Measurements from ENCODE around the gene ZNF236.
"Not testable (repeated sequence)": the region's sequence is repeated elsewhere in the genome, so short reads cannot be mapped to it uniquely, and the experiment has no call there.

Gene ZNF236

GRCh38 chr18:76914314-76914713, 92.0 kb downstream of the ZNF236 start:
- no peak for DNase-seq

- DNase-seq, result no peak
Measured at GRCh38 chr18:76914796-76915195, 92.4 kb downstream of the ZNF236 start.

GRCh38 chr18:76915456-76915855, 93.1 kb downstream of the ZNF236 start:
- DNase-seq, result no peak

- no peak for DNase-seq
Measured at GRCh38 chr18:76920974-76921373, 98.6 kb downstream of the ZNF236 start.

- DNase-seq, result peak; percentile 13
Measured at GRCh38 chr18:76922107-76922506, 99.8 kb downstream of the ZNF236 start.

- DNase-seq, result no peak
Measured at GRCh38 chr18:76923485-76924085, 101.2 kb downstream of the ZNF236 start.

GRCh38 chr18:76925501-76925900, 103.1 kb downstream of the ZNF236 start:
- DNase-seq, result no peak

- no peak for DNase-seq
Measured at GRCh38 chr18:76927223-76927725, 104.9 kb downstream of the ZNF236 start.

- DNase-seq, result no peak
Measured at GRCh38 chr18:76928179-76928868, 106.0 kb downstream of the ZNF236 start.

- no peak for DNase-seq
Measured at GRCh38 chr18:76931171-76931570, 108.8 kb downstream of the ZNF236 start.

GRCh38 chr18:76932026-76932819, 109.9 kb downstream of the ZNF236 start:
- no peak for DNase-seq

- no peak for DNase-seq
Measured at GRCh38 chr18:76935722-76936337, 113.5 kb downstream of the ZNF236 start.

- DNase-seq, result no peak
Measured at GRCh38 chr18:76936877-76937276, 114.5 kb downstream of the ZNF236 start.

- no peak for DNase-seq
Measured at GRCh38 chr18:76937597-76937996, 115.2 kb downstream of the ZNF236 start.

- no peak for DNase-seq
Measured at GRCh38 chr18:76938619-76939018, 116.3 kb downstream of the ZNF236 start.

- DNase-seq, result no peak
Measured at GRCh38 chr18:76941284-76941683, 118.9 kb downstream of the ZNF236 start.

GRCh38 chr18:76943542-76944339, 121.4 kb downstream of the ZNF236 start:
- no peak for DNase-seq

GRCh38 chr18:76944346-76944745, 122.0 kb downstream of the ZNF236 start:
- DNase-seq, result not testable (repeated sequence)

GRCh38 chr18:76948345-76948744, 126.0 kb downstream of the ZNF236 start:
- DNase-seq, result no peak

- DNase-seq, result no peak
Measured at GRCh38 chr18:76951456-76952247, 129.3 kb downstream of the ZNF236 start.

GRCh38 chr18:76952747-76953146, 130.4 kb downstream of the ZNF236 start:
- no peak for DNase-seq

GRCh38 chr18:76953156-76953555, 130.8 kb downstream of the ZNF236 start:
- no peak for DNase-seq
